DOHH2 (cell line): ENCODE measurements around the gene ASCC2.

ENCODE experiments used
- H3F3A ChIP-seq: fragments of 200-600 bp; sonication (generic), shearing (Covaris generic); 2 replicates; pipeline ENCODE4 v1.6.0; 2016; ENCODE audit warnings: antibody characterized with exemption, mild to moderate bottlenecking; ENCODE audit not compliant: control insufficient read depth, insufficient read depth
- H3K27ac ChIP-seq: fragments of 200-600 bp; sonication (generic); 2 replicates; pipeline ENCODE4 v1.5.1; 2014; ENCODE audit warnings: low read depth, mild to moderate bottlenecking, low read length, moderate library complexity
- H3K27me3 ChIP-seq: fragments of 200-600 bp; sonication (generic); 2 replicates; pipeline ENCODE4 v1.6.1; 2014; ENCODE audit warnings: mild to moderate bottlenecking, low read length, mixed read lengths; ENCODE audit not compliant: control insufficient read depth
- H3K36me3 ChIP-seq: fragments of 200-600 bp; sonication (generic); 2 replicates; pipeline ENCODE4 v1.6.1; 2014; ENCODE audit warnings: mild to moderate bottlenecking, low read length, moderate library complexity, mixed read lengths; ENCODE audit not compliant: control insufficient read depth
- H3K4me1 ChIP-seq: fragments of 200-600 bp; sonication (generic); 2 replicates; pipeline ENCODE4 v1.6.1; 2014; ENCODE audit warnings: mild to moderate bottlenecking, low read length, mixed read lengths; ENCODE audit not compliant: control insufficient read depth
- H3K4me2 ChIP-seq: fragments of 200-600 bp; sonication (generic); 2 replicates; pipeline ENCODE4 v1.6.0; 2014; ENCODE audit warnings: mild to moderate bottlenecking, low read length, moderate library complexity
- H3K4me3 ChIP-seq: fragments of 200-600 bp; sonication (generic); 2 replicates; pipeline ENCODE4 v1.5.1; 2014; ENCODE audit warnings: mild to moderate bottlenecking, low read length, mixed read lengths
- H3K79me2 ChIP-seq: fragments of 200-600 bp; sonication (generic); 2 replicates; pipeline ENCODE4 v1.6.1; 2014; ENCODE audit warnings: mild to moderate bottlenecking, low read length, mixed read lengths; ENCODE audit not compliant: control insufficient read depth
- H3K9me2 ChIP-seq: fragments of 200-600 bp; sonication (generic); replicated peaks from 2 replicates; pipeline ENCODE4 v1.6.1; 2014; ENCODE audit warnings: mild to moderate bottlenecking, low read length, mixed read lengths; ENCODE audit not compliant: control insufficient read depth
- H3K9me3 ChIP-seq: fragments of 200-600 bp; sonication (generic); 2 replicates; pipeline ENCODE4 v1.6.1; 2014; ENCODE audit warnings: antibody characterized with exemption, low read length, mixed read lengths; ENCODE audit not compliant: control insufficient read depth, insufficient read depth
- H4K20me1 ChIP-seq: fragments of 200-600 bp; sonication (generic); 2 replicates; pipeline ENCODE4 v1.6.0; 2014; ENCODE audit warnings: low read depth, mild to moderate bottlenecking, antibody characterized with exemption, low read length, moderate library complexity; ENCODE audit not compliant: control insufficient read depth, insufficient read depth
- EZH2phosphoT487 ChIP-seq: fragments of 200-600 bp; sonication (generic); IDR thresholded peaks from 2 replicates; pipeline ENCODE4 v1.6.1; 2017; ENCODE audit warnings: borderline replicate concordance, mild to moderate bottlenecking, antibody characterized with exemption, low read length, moderate library complexity, mixed read lengths
- TF ChIP-seq, protein P1 (sequence below): fragments of 200-600 bp; sonication (generic); IDR thresholded peaks from one replicate; pipeline ENCODE4 v1.5.1; 2014; ENCODE audit warnings: antibody characterized with exemption, mild to moderate bottlenecking, low read depth, low read length; ENCODE audit not compliant: poor library complexity, severe bottlenecking

ASCC2 gene

DNA sequence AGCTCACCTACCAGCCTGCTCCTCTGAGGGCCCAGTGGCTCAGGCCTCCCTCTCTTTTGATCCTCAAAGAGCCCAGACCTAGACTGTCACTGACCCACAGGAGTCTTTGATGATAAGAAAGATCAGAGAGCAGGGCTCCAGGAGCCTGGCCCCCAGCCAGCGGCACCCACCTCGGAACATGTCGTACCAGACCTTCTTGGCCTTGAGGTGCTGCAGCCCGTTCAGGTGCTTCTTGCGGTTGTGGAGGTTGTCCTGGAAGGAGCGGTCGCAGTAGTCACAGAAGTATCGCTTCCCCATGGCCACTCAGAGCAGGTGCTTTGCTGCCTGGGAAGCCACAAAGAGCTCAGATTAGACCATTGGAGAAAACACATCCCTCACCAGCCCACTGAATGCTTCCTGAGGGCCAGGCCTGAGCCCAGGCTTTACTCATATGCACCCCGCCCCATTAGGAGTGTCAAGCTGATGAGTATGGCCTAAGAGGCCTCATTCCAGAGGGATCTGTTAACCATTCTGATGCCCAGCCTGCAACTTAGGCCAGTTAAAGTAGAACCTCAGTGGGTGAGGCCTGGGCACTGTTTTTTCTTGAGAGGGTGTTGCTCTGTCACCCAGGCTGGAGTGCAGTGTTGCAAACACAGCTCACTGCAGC, 89.7 kb downstream of the ASCC2 start:
- TF ChIP-seq EZH2phosphoT487, result no peak
- Histone ChIP-seq H3K4me3 (no peak overlapping the region), H3F3A (no peaks in the 10 kb centered on the region), H3K4me2 (no peak overlapping the region), H3K79me2 (no peaks in the 10 kb centered on the region), H3K27ac (no peak overlapping the region), H3K4me1 (no peaks in the 10 kb centered on the region), H3K36me3 (no peaks in the 10 kb centered on the region), H3K27me3 (no peaks in the 10 kb centered on the region), H4K20me1 (no peaks in the 10 kb centered on the region), H3K9me3 (no peaks in the 10 kb centered on the region), H3K9me2 (no peaks in the 10 kb centered on the region)

DNA sequence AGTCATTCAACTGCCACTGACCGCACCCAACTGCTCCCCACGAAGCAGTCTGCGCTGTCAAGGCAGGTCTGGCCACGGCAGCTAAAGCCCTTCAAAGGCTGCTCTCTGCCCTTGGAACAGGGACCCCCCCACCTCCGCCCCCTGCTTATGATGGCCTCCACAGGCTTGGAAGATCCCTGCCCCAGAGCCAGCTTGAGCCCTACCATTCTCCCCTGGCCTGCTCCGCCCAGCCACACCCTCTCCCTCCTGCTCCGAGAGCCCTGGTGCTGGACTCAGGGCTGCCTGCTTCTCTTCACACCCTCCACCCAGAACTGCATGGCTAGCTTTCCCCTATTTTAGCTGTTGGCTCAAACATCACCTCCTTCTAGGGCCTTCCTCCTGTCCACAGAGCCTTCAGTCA, 90.2 kb downstream of the ASCC2 start:
- TF ChIP-seq EZH2phosphoT487, result no peak
- TF ChIP-seq, protein P1, sequence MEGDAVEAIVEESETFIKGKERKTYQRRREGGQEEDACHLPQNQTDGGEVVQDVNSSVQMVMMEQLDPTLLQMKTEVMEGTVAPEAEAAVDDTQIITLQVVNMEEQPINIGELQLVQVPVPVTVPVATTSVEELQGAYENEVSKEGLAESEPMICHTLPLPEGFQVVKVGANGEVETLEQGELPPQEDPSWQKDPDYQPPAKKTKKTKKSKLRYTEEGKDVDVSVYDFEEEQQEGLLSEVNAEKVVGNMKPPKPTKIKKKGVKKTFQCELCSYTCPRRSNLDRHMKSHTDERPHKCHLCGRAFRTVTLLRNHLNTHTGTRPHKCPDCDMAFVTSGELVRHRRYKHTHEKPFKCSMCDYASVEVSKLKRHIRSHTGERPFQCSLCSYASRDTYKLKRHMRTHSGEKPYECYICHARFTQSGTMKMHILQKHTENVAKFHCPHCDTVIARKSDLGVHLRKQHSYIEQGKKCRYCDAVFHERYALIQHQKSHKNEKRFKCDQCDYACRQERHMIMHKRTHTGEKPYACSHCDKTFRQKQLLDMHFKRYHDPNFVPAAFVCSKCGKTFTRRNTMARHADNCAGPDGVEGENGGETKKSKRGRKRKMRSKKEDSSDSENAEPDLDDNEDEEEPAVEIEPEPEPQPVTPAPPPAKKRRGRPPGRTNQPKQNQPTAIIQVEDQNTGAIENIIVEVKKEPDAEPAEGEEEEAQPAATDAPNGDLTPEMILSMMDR, result no peak
- Histone ChIP-seq H3K9me3 (no peaks in the 10 kb centered on the region), H3K36me3 (no peaks in the 10 kb centered on the region)

GRCh38 chr22:29744902-29745301, 93.2 kb downstream of the ASCC2 start:
- H3K4me1 ChIP-seq, result no peaks in the 10 kb centered on the region
- no peak overlapping the region for H3K27ac ChIP-seq
- no peak for TF ChIP-seq EZH2phosphoT487
- TF ChIP-seq, protein P1, result no peak

More for the DNA sequence above, 90.2 kb downstream of the ASCC2 start:
- H4K20me1 ChIP-seq, result no peaks in the 10 kb centered on the region
- H3K79me2 ChIP-seq, result no peaks in the 10 kb centered on the region
- H3K4me3 ChIP-seq, result no peak overlapping the region
- no peak overlapping the region for H3K4me2 ChIP-seq
- no peaks in the 10 kb centered on the region for H3F3A ChIP-seq
- no peaks in the 10 kb centered on the region for H3K27me3 ChIP-seq
- H3K27ac ChIP-seq, result no peak overlapping the region
- no peaks in the 10 kb centered on the region for H3K4me1 ChIP-seq
- no peaks in the 10 kb centered on the region for H3K9me2 ChIP-seq

DNA sequence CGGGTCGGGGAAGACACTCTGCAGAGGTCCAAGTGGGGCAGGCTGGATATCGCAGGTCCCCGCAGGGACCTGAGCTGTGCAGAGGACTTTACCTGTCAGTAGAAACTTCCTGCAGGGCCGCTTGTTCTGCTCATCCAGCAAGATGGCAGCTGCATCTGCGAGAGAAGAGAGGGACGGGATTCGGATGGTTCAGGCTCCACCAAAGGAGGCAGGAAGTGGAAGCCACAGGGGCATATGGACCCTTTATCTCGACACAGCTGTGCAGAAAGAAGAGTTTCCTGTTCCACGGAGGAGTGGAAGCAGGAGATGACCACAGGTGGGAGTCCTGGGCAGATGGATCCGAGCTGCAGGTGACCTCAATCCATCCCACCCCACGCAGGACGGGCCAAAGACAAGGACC, 95.7 kb downstream of the ASCC2 start:
- Histone ChIP-seq H4K20me1 (no peaks in the 10 kb centered on the region), H3K27ac (no peak overlapping the region), H3K36me3 (no peaks in the 10 kb centered on the region), H3K4me3 (no peak overlapping the region), H3K9me2 (no peaks in the 10 kb centered on the region), H3K4me2 (no peak overlapping the region), H3K9me3 (no peaks in the 10 kb centered on the region), H3K4me1 (no peaks in the 10 kb centered on the region), H3K27me3 (no peaks in the 10 kb centered on the region), H3F3A (no peaks in the 10 kb centered on the region), H3K79me2 (no peaks in the 10 kb centered on the region)
- no peak for TF ChIP-seq EZH2phosphoT487
- TF ChIP-seq, protein P1, result no peak

More at GRCh38 chr22:29744902-29745301, 93.2 kb downstream of the ASCC2 start:
- Histone ChIP-seq H3K79me2 (no peaks in the 10 kb centered on the region), H3K36me3 (no peaks in the 10 kb centered on the region), H3F3A (no peaks in the 10 kb centered on the region), H3K27me3 (no peaks in the 10 kb centered on the region), H3K9me3 (no peaks in the 10 kb centered on the region), H3K9me2 (no peaks in the 10 kb centered on the region), H3K4me3 (no peak overlapping the region), H3K4me2 (no peak overlapping the region), H4K20me1 (no peaks in the 10 kb centered on the region)
